HEK293 (cell line): ENCODE data around the gene CSNK1G1.

Source experiments
- GLI4 ChIP-seq: fragments of 450-650 bp; formaldehyde crosslinking; IDR thresholded peaks from 2 replicates; pipeline ENCODE4 v1.5.1; 2016; ENCODE audit warnings: missing biosample characterization, missing genetic modification characterization
- HOXA7 ChIP-seq: sonication (generic); formaldehyde crosslinking; IDR thresholded peaks from 2 replicates; pipeline ENCODE4 v1.8.1; 2022; ENCODE audit warnings: missing genetic modification reagents, borderline replicate concordance
- MEIS1 ChIP-seq: sonication (generic); formaldehyde crosslinking; IDR thresholded peaks from 2 replicates; pipeline ENCODE4 v1.8.1; 2022; ENCODE audit warnings: missing genetic modification reagents, mild to moderate bottlenecking, borderline replicate concordance
- OSR2 ChIP-seq: fragments of 450-650 bp; formaldehyde crosslinking; IDR thresholded peaks from 2 replicates; pipeline ENCODE4 v1.5.1; 2016; ENCODE audit warnings: missing biosample characterization, missing genetic modification characterization
- OVOL3 ChIP-seq: fragments of 450-650 bp; formaldehyde crosslinking; IDR thresholded peaks from 2 replicates; pipeline ENCODE4 v1.5.1; 2016; ENCODE audit warnings: missing biosample characterization, missing genetic modification characterization
- PRDM1 ChIP-seq: fragments of 450-650 bp; formaldehyde crosslinking; IDR thresholded peaks from 2 replicates; pipeline ENCODE4; 2016; ENCODE audit warnings: missing biosample characterization, missing genetic modification characterization
- REPIN1 ChIP-seq: fragments of 450-650 bp; formaldehyde crosslinking; IDR thresholded peaks from 2 replicates; pipeline ENCODE4 v1.5.1; 2017; ENCODE audit warnings: missing biosample characterization, missing genetic modification characterization, low read depth
- REST ChIP-seq: fragments of 450-650 bp; formaldehyde crosslinking; IDR thresholded peaks from 2 replicates; pipeline ENCODE4 v1.5.1; 2016; ENCODE audit warnings: missing biosample characterization, missing genetic modification characterization
- TCF7L2 ChIP-seq: IDR thresholded peaks from 2 replicates; pipeline ENCODE4 v1.6.1; 2011; ENCODE audit warnings: low read depth, mild to moderate bottlenecking, inconsistent platforms, low read length, moderate library complexity, borderline replicate concordance
- WT1 ChIP-seq: fragments of 450-650 bp; formaldehyde crosslinking; IDR thresholded peaks from 2 replicates; pipeline ENCODE4 v1.5.1; 2016; ENCODE audit warnings: missing biosample characterization, missing genetic modification characterization
- YY2 ChIP-seq: fragments of 450-650 bp; formaldehyde crosslinking; IDR thresholded peaks from 2 replicates; pipeline ENCODE4 v1.5.1; 2016; ENCODE audit warnings: missing biosample characterization, missing genetic modification characterization
- ZBTB1 ChIP-seq: fragments of 450-650 bp; formaldehyde crosslinking; IDR thresholded peaks from 2 replicates; pipeline ENCODE4 v1.5.1; 2016; ENCODE audit warnings: missing biosample characterization, missing genetic modification characterization
- ZBTB26 ChIP-seq: fragments of 450-650 bp; formaldehyde crosslinking; optimal IDR thresholded peaks from 2 replicates; pipeline ENCODE3; 2016; ENCODE audit warnings: missing biosample characterization, mild to moderate bottlenecking, missing genetic modification characterization
- ZFP41 ChIP-seq: fragments of 450-650 bp; formaldehyde crosslinking; IDR thresholded peaks from 2 replicates; pipeline ENCODE4 v1.5.1; 2016; ENCODE audit warnings: missing biosample characterization, missing genetic modification characterization, borderline replicate concordance
- ZNF138 ChIP-seq: fragments of 450-650 bp; formaldehyde crosslinking; IDR thresholded peaks from 2 replicates; pipeline ENCODE4 v1.5.1; 2016; ENCODE audit warnings: missing biosample characterization, missing genetic modification characterization, borderline replicate concordance
- ZNF140 ChIP-seq: fragments of 450-650 bp; formaldehyde crosslinking; IDR thresholded peaks from 2 replicates; pipeline ENCODE4 v1.5.1; 2016; ENCODE audit warnings: missing biosample characterization, missing genetic modification characterization
- ZNF2 ChIP-seq: fragments of 450-650 bp; formaldehyde crosslinking; IDR thresholded peaks from 2 replicates; pipeline ENCODE4 v1.5.1; 2016; ENCODE audit warnings: missing biosample characterization, missing genetic modification characterization
- ZNF211 ChIP-seq: fragments of 450-650 bp; formaldehyde crosslinking; IDR thresholded peaks from 2 replicates; pipeline ENCODE4 v1.5.1; 2016; ENCODE audit warnings: low read depth, missing biosample characterization, missing genetic modification characterization
- ZNF24 ChIP-seq: fragments of 450-650 bp; formaldehyde crosslinking; IDR thresholded peaks from 2 replicates; pipeline ENCODE4 v1.5.1; 2016; ENCODE audit warnings: missing biosample characterization, missing genetic modification characterization
- ZNF248 ChIP-seq: fragments of 450-650 bp; formaldehyde crosslinking; IDR thresholded peaks from 2 replicates; pipeline ENCODE4 v1.5.1; 2017; ENCODE audit warnings: missing biosample characterization, missing genetic modification characterization
- ZNF302 ChIP-seq: fragments of 450-650 bp; formaldehyde crosslinking; IDR thresholded peaks from 2 replicates; pipeline ENCODE4 v1.5.1; 2016; ENCODE audit warnings: missing biosample characterization, missing genetic modification characterization, low read depth
- ZNF37A ChIP-seq: fragments of 450-650 bp; IDR thresholded peaks from 2 replicates; pipeline ENCODE4 v1.5.1; 2018; ENCODE audit warnings: missing biosample characterization, missing genetic modification characterization
- ZNF404 ChIP-seq: fragments of 450-650 bp; formaldehyde crosslinking; IDR thresholded peaks from 2 replicates; pipeline ENCODE4 v1.5.1; 2017; ENCODE audit warnings: missing biosample characterization, missing genetic modification characterization
- ZNF423 ChIP-seq: fragments of 450-650 bp; formaldehyde crosslinking; IDR thresholded peaks from 2 replicates; pipeline ENCODE4 v1.5.1; 2016; ENCODE audit warnings: missing biosample characterization, missing genetic modification characterization
- ZNF449 ChIP-seq: fragments of 450-650 bp; formaldehyde crosslinking; IDR thresholded peaks from 2 replicates; pipeline ENCODE4 v1.5.1; 2017; ENCODE audit warnings: missing biosample characterization, mild to moderate bottlenecking, missing genetic modification characterization, moderate library complexity
- ZNF48 ChIP-seq: fragments of 450-650 bp; formaldehyde crosslinking; IDR thresholded peaks from 2 replicates; pipeline ENCODE4 v1.5.1; 2016; ENCODE audit warnings: missing biosample characterization, missing genetic modification characterization
- ZNF530 ChIP-seq: fragments of 450-650 bp; formaldehyde crosslinking; IDR thresholded peaks from 2 replicates; pipeline ENCODE4 v1.5.1; 2016; ENCODE audit warnings: low read depth, missing biosample characterization, missing genetic modification characterization
- ZNF571 ChIP-seq: fragments of 450-650 bp; formaldehyde crosslinking; IDR thresholded peaks from 2 replicates; pipeline ENCODE4 v1.5.0; 2017; ENCODE audit warnings: missing biosample characterization, missing genetic modification characterization
- ZNF704 ChIP-seq: fragments of 450-650 bp; formaldehyde crosslinking; IDR thresholded peaks from 2 replicates; pipeline ENCODE4 v1.5.1; 2016; ENCODE audit warnings: missing biosample characterization, missing genetic modification characterization
- ZNF791 ChIP-seq: fragments of 450-650 bp; formaldehyde crosslinking; IDR thresholded peaks from 2 replicates; pipeline ENCODE4 v1.5.1; 2016; ENCODE audit warnings: missing biosample characterization, missing genetic modification characterization
- ZNF792 ChIP-seq: fragments of 450-650 bp; formaldehyde crosslinking; IDR thresholded peaks from 2 replicates; pipeline ENCODE4 v1.5.1; 2016; ENCODE audit warnings: missing biosample characterization, missing genetic modification characterization
- ZNF837 ChIP-seq: fragments of 450-650 bp; formaldehyde crosslinking; IDR thresholded peaks from 2 replicates; pipeline ENCODE4 v1.5.1; 2016; ENCODE audit warnings: missing biosample characterization, missing genetic modification characterization
- TF ChIP-seq, protein P1 (sequence below): fragments of 450-650 bp; formaldehyde crosslinking; IDR thresholded peaks from 2 replicates; pipeline ENCODE4 v1.5.1; 2017; ENCODE audit warnings: missing biosample characterization, missing genetic modification characterization

Gene CSNK1G1

GRCh38 chr15:64153480-64154367 lies 202.2 kb downstream of the CSNK1G1 start (continued):
- TF ChIP-seq ZNF530 (tag by site-specific recombination) (no peak), ZBTB26 (tag by site-specific recombination) (peak; percentile 21), ZNF449 (tag by site-specific recombination) (no peak), ZNF248 (tag by site-specific recombination) (no peak), PRDM1 (tag by site-specific recombination) (no peak), ZNF423 (tag by site-specific recombination) (0 out of 2 replicates have a peak, but pooled peaks have one; percentile 22), ZNF404 (tag by site-specific recombination) (no peak), ZNF138 (no peak), YY2 (tag by site-specific recombination) (no peak), ZNF140 (tag by site-specific recombination) (no peak), REST (tag by site-specific recombination) (no peak), MEIS1 (no peak), GLI4 (tag by site-specific recombination) (no peak), TCF7L2 (no peak), HOXA7 (no peak), ZNF2 (peak; percentile 81; the same call in 1 of the 2 replicates), ZNF302 (tag by site-specific recombination) (no peak), REPIN1 (tag by site-specific recombination) (no peak), ZNF571 (tag by site-specific recombination) (no peak), OVOL3 (tag by site-specific recombination) (no peak), OSR2 (tag by site-specific recombination) (no peak), ZNF792 (no peak), ZFP41 (tag by site-specific recombination) (no peak), ZNF837 (tag by site-specific recombination) (no peak), ZNF211 (tag by site-specific recombination) (no peak), ZNF704 (no peak), ZNF24 (no peak), ZNF37A (tag by site-specific recombination) (no peak), ZBTB1 (tag by site-specific recombination) (no peak), ZNF791 (tag by site-specific recombination) (no peak), ZNF48 (tag by site-specific recombination) (no peak), WT1 (no peak)
- TF ChIP-seq, protein P1, sequence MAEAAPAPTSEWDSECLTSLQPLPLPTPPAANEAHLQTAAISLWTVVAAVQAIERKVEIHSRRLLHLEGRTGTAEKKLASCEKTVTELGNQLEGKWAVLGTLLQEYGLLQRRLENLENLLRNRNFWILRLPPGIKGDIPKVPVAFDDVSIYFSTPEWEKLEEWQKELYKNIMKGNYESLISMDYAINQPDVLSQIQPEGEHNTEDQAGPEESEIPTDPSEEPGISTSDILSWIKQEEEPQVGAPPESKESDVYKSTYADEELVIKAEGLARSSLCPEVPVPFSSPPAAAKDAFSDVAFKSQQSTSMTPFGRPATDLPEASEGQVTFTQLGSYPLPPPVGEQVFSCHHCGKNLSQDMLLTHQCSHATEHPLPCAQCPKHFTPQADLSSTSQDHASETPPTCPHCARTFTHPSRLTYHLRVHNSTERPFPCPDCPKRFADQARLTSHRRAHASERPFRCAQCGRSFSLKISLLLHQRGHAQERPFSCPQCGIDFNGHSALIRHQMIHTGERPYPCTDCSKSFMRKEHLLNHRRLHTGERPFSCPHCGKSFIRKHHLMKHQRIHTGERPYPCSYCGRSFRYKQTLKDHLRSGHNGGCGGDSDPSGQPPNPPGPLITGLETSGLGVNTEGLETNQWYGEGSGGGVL, result no peak
